GM19452 (cell line): Measurements from ENCODE around the gene MEIOB.
"Not testable (repeated sequence)": the region's sequence is repeated elsewhere in the genome, so short reads cannot be mapped to it uniquely, and the experiment has no call there.

Experiments
- ATAC-seq: cut with Tn5 transposase; IDR thresholded peaks from one replicate; pipeline ENCODE4 v1.9.1; 2021; ENCODE audit not compliant: unreplicated experiment

The MEIOB gene

GRCh38 chr16:1908184-1908583 lies 36.2 kb upstream of the MEIOB start:
- no peak for ATAC-seq

DNA sequence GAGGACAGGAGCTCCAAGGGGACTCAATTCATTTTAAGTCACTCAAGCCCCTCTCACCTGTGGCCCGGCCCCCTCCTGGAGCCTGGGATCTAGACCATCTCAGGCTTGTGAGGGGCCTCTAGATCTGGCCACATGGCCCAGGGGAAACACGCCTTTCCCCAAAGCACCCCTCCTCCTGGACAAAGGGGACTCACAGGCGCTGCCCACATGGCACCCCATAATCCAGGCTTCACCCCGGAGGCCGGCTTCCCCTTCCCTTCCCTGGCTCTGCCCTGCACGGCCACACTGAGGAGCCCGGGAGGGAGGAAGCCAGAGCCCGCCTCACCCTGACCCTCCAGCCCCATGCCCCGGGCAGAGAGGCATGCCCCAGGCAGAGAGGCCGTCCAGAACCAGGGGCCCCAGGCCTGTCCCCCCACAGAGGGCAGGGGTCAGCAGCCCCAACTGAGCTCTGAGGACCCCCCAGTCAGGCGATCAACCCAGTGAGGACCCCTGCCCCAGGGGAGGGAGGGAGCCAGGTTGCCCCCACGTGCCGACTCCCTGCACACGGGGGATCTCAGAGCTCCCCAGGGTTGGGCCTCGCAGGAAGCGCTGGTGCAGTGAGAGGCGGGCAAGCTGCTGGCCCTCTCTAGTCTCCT lies 35.4 kb upstream of the MEIOB start:
- ATAC-seq: no peak

DNA sequence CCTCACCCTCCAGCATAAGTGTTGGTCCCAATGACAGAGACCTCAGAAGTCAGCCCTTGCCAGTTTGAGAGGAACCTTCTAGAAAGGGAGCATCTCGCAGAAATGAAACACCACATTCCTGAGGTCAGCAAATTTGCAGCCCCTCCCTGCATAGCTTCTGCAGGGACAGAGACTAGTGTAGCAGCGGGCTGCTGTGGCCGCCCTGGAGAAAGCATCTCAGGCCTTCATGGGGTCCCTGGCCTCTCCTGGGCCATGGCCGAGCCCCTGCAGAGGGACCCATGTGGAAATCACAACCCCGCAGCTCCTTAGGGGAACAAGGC lies 34.8 kb upstream of the MEIOB start:
- no peak for ATAC-seq

DNA sequence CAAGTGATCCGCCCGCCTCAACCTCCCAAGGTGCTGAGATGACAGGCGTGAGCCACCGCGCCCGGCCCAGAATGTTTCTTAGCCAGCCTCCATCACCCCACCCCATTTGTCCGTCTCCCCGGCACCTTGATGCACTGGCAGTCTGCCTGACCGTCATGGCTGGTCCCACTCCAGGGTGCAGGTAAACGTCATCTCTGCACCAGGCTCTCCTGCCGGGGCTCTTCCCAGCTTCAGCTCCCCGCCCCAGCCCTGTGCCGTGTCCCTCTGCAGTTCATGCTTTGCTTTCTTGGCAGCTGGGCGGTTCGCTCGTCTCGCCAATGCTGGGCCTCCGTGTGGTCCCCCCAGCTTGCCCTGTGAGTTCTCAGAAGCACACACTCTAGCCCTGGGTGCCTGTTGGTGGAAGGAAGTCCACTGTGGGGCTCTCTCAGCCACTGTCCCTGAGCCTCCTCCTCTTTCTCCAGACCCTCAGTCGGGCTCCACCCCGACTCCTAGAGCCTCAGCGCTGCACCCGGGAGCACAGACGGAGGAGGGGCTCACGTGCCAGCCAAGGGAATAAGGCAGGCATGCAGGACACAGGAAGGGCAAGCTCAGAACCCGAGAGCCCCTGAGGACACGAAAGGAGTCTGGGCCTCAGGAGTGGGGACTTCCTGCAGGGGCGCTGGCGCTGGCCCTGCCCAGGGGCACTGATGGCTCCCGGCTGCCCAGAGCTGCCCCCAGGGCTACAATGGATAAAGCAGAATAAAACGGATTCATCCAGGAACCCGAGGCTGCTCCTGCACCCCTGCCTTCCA lies 34.3 kb upstream of the MEIOB start:
- no peak for ATAC-seq

DNA sequence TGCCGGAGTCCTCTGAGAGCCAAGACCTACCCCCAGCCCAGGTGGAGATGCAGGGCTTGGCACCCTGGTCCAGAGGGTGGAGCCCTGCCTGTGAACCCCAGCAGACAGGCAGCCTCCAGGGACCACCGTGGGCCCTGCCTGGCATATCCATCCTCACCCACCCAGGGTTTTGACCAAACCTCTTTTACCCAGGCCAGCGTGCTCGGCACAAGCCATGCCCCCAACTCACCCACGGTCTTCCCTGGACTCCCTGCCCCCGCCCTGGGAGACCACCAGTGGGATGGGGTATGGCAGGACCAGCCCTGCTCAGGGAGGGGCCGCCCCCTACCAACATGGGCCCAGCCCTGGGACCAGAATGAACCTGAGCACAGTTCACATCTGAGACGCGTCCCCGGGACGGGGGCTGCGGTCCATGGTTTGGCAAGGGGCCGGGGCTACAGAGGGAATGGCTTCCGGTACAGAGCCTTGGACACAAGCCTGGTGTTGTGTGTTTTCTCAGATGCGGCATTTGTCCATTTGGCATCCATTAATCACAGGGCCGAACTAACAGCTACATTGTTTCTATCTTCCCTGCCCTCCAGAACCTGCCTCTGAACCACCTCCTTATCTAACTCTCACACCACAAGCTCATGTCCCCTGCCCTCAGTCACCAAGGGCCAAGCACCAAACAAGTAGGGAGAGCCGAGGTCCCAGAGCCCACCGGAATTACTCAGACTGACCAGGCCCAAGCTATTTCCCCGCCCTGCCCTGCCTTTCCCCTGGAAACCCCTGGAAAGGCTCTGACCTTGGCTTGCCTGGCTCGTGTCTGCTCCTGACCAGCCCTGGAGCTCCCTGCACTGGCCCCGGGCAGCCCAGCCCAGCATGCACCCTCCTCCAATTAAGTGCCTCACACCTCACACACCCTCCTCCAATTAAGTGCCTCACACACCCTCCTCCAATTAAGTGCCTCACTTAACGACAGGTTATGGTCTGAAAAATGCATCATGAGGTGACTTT lies 32.2 kb upstream of the MEIOB start:
- no peak for ATAC-seq

GRCh38 chr16:1903220-1903574 lies 31.2 kb upstream of the MEIOB start:
- ATAC-seq: no peak

- no peak for ATAC-seq
These were observed 30.7 kb upstream of the MEIOB start for GRCh38 chr16:1902547-1903219.

DNA sequence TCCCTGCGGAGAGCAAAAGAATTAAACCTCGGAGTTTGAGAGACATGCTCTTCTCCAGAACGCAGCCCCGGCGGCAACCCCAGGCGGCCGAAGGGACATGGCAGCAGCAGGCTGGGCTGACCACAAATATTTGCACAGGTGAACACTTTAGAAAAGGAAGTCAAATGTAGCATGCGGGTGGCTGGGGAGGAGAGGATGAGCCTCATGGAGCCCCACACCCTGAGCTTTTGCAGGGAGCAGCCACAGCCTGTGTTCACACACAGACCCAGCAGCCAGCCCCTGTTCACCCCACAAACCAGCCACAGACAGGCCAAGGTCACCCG lies 28.4 kb upstream of the MEIOB start:
- ATAC-seq: no peak

DNA sequence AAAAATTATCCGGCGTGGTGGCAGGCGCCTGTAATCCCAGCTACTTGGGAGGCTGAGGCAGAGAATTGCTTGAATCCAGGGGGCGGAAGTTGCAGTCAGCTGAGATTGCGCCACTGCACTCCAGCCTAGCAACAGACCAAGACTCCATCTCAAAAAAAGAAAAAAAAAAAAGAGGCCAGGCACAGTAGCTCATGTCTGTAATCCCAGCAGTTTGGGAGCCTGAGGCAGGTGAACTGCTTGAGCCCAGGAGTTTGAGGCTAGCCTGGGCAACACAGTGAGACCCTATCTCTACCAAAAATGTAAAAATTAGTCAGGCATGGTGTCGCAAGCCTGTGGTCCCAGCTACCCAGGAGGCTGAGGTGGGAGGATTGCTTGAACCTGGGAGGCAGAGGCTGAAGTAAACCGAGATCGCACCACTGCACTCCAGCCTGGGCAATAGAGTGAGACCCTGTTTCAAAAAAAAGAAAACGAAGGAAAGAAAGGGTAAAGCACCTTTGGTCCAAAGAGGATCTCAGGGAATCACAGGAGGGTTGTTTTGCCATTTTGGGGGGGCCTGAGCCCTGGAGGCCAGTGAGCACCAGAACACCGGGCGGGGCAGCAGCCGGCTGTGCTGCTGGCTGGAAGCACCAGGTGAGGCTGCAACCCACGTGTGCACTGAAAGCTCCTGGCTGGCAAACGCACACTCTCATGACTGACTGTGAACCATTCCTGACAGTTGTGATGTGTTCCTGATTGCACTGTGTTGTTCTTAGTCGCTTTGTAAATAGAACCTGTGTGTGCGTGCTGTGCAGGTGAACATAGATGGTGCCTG lies 27.9 kb upstream of the MEIOB start:
- ATAC-seq: no peak

DNA sequence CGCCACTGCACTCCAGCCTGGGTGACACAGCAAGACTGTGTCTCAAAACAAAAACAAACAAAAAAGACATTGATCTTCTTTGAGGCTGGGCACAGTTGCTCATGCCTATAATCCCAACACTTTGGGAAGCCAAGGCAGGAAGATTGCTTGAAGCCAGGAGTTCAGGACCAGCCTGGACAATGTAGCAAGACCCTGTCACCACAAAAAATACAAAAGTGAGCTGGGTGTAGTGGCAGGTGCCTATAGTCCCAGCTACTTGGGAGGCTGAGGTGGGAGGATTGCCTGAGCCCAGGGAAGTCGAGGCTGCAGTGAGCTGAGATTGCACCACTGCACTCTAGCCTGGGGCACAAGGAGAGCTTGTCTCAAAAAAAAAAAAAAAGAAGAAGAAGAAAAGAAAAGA lies 25.7 kb upstream of the MEIOB start:
- not testable (repeated sequence) for ATAC-seq

- ATAC-seq: no peak
These were observed 24.1 kb upstream of the MEIOB start for GRCh38 chr16:1895949-1896675.

GRCh38 chr16:1895068-1895467 lies 23.1 kb upstream of the MEIOB start:
- ATAC-seq: no peak

DNA sequence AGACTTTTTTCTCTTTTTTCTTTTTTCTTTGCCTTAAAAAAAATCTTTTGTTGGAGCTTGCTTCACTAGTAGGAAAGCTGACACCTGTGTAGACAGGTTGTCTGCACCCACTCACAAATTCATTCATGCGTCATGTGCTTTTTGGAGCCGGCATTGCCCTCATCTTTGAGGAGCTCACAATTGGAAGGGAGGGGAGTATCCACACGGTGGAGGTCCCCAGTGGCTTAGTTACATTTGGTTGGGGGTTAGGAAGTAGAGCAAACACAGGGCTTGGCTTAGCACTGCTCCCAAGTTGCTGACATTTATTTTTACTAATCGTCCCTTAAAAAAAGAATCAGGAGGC lies 18.7 kb upstream of the MEIOB start:
- ATAC-seq: no peak

- ATAC-seq: no peak
These were observed 18.2 kb upstream of the MEIOB start for GRCh38 chr16:1890024-1890707.

GRCh38 chr16:1887711-1888354 lies 15.9 kb upstream of the MEIOB start:
- no peak for ATAC-seq

DNA sequence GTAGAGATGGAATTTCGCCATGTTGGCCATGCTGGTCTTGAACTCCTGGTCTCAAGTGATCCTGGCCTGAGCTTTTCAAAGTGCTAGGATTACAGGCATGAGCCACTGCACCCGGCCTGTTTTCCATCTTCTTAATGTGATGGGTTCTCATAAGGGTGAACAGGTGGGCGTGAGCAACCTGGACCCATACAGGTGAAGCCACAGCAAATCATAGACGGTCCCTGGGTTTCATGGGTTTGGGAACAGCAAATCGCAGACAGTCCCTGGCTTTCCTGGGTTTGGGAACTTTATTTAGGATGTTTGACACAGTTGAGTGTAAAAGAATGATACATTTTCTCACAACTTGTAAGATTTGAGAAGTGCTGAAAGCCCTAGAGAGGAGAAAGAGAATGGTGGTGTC lies 12.9 kb upstream of the MEIOB start:
- ATAC-seq: no peak

- ATAC-seq: no peak
These were observed 12.3 kb upstream of the MEIOB start for GRCh38 chr16:1884155-1884760.

DNA sequence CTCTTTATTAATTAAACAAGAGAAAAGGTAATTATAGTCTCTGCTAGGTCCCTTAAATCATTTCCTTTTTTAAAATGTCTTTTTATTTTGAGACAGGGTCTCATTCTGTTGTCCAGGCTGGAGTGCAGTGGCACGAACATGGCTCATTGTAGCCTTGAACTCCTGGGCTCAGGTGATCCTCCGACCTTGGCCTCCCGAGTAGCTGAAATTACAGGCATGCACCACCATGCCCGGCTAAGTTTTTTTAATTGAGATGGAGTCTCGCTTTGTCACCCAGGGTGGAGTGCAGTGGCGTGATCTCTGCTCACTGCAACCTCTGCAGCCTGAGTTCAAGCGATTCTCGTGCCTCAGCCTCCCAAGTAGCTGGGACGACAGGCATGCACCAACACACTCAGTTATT lies 9.2 kb upstream of the MEIOB start:
- ATAC-seq: not testable (repeated sequence)

GRCh38 chr16:1879477-1879876 lies 7.5 kb upstream of the MEIOB start:
- ATAC-seq: no peak
